Stimulated activated CD4-positive, alpha-beta T cell treated with anti-CD3 and anti-CD28 coated beads, Interleukin-15, amount 100 ng/mL, for 1 hour (primary cell): ENCODE data around the gene INHA.

Experiments
- DNase-seq, 2 donors: peaks; one replicate each; pipeline ENCODE4 v3.0.0-alpha.2; 2020; ENCODE audit warnings: low read depth in 1 of 2, low spot score in 1 of 2

Gene INHA

DNA sequence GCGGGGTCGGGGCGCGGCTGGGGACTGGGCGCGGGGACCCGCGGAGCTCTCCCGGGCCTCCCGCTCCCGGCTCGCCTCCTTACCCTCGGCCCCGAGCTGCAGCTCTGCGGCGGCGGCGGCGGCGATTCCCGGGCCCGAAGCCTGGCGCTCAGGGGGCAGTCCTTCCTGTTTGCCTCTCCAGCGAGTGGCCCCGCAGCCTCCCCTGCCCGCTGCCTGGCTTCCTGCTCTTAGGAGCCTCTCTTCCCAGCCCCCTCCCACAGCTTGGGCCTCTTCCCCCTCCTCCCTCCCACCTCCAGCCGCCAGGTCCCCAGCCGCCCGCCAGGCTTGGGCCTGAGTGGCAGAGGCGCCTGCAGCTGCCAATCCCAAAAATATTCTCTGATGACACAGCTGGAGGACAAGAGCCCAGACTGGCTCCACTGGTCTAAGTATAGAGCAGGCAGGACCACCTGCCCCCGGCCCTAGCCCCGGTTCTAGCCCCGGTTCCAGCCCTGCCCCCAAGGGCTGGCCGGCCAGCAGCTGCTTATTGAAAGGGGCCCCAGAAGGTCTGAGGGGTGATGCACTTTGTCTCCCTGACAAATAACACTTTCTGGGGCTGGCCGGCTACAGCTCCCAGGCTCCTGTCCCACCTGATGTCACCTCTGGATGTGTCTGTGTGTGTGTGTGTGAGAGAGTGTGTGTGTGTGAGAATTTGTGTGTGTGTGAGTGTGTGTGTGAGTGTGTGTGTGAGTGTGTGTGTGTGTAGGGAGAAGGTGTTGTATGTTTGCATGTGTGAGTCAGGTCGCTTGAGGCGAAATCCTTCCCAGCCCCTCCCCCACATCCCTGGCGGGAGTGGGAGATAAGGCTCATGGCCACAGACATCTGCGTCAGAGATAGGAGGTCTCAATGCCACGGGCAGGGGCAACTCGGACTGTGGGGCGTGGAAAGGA is 536 bp upstream of the INHA start, which contains the start of gene OBSL1:
TSS of gene OBSL1 (minus strand) at position 229 of the 926 bp plus-strand sequence. CDS start 307 bp downstream, outside the sequence.
- DNase-seq, result no peak

DNA sequence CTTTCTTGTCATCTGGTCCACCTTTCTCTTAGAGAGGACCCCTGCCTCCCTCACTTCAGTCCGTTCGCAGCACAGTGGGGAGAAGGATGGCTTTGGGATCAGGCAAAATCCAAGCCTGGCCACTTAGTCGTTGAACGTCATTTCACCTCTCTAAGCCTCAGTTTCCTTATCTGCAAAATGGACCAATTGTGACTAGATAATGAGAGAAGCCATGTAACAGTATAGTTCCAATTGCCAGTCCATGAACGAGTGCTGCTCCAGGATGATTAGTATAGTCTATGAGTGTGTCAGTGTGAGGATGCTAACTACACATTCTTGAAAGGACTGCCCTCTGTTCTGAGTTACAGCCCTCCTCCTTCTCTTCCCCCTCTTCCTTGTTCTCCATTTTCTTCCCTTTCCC is 1.1 kb downstream of the INHA start:
- no peak for DNase-seq

DNA sequence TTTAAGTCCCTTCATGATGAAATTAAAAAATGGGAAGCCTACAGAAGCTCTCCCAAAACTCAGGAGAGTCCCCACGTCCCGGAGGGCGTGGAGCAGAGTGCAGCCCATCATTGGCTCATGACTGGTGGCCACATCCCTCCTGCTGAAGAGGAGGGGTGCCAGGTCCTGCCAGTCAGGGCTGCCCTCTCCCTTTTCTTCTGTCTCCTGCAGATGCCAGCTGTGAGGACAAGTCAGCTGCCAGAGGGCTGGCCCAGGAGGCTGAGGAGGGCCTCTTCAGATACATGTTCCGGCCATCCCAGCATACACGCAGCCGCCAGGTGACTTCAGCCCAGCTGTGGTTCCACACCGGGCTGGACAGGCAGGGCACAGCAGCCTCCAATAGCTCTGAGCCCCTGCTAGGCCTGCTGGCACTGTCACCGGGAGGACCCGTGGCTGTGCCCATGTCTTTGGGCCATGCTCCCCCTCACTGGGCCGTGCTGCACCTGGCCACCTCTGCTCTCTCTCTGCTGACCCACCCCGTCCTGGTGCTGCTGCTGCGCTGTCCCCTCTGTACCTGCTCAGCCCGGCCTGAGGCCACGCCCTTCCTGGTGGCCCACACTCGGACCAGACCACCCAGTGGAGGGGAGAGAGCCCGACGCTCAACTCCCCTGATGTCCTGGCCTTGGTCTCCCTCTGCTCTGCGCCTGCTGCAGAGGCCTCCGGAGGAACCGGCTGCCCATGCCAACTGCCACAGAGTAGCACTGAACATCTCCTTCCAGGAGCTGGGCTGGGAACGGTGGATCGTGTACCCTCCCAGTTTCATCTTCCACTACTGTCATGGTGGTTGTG is 2.6 kb downstream of the INHA start:
- DNase-seq, result no peak

DNA sequence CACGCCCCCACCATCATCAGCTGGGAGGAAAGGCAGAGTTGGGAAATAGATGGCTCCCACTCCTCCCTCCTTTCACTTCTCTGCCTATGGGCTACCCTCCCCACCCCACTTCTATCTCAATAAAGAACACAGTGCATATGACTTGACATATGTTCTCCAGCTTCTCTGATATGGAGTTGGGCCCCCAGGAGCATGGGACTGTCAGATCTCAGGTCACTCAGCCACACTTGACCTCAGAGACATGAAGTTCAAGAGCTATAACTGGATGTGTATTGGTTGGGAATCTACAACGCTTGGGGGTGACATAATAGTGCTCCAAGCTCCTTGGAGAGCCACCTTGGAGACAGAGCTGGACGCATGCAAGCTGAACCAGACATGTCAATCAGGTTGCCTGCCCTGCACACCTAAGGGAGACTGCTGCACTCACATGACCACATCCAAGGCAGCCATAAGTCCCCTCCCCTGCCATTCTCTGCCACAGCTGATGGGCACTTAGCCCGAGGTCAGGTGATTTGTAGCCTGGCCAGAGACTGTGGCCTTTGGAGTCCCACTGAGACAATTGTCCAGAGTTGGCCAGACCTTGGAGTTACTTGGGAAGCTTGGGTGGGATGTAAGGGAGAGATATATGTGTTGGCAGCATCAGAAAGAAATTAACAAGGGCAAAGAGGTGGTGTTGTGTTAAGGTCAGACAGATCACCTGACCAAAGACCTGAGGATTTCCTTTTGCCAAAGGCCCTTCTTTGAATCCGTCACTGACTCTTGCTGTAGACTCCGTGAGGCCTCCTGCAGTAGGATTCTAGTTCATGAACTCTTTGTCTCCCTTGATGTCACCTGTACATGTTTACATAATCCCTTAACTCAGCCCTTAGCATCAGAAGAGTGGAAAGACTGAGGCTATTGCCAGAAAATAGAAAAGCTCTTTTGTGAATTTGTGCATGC is 3.7 kb downstream of the INHA start:
- no peak for DNase-seq

DNA sequence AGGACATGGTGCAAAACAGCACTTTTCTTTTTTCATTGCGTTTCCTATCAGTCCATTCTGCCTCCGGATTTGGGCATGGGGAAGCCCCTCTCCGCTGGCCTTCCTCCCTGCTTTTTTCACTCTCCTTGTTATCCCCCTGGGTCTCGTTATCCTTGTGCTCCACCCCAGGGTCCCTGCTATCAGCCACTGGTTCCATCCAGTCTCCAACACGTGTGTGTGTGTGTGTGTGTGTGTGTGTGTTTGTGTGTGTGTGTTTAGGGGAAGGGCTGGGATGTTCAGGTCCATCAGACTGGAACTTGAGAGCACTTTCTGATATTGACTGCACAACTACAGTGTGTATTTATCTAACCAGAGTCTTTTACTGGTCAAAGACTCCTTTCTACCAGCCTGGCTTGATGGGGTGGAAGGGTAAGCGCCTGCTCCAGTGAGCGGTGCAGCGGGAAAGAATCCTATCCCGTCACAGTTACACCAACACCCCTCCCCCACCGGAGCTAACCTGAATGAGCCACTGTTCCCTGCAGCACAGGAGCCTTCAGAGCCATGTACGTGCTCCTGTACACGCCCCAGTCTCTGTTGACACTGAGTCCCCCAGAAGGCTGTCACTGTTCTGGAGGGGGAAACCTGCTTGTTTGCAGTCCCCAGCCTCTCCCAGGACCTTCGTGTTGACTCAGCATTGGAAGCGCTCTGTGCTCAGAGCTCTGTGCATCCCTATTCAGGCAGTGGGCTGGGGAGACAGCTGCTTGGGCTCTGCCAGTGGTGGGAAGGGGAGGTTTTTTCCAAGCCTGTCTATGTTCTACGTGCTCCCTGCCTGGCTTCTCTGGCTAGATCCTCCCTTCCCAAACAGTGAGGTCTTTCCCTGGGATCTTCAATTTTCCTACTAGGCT is 4.6 kb downstream of the INHA start:
- no peak for DNase-seq

DNA sequence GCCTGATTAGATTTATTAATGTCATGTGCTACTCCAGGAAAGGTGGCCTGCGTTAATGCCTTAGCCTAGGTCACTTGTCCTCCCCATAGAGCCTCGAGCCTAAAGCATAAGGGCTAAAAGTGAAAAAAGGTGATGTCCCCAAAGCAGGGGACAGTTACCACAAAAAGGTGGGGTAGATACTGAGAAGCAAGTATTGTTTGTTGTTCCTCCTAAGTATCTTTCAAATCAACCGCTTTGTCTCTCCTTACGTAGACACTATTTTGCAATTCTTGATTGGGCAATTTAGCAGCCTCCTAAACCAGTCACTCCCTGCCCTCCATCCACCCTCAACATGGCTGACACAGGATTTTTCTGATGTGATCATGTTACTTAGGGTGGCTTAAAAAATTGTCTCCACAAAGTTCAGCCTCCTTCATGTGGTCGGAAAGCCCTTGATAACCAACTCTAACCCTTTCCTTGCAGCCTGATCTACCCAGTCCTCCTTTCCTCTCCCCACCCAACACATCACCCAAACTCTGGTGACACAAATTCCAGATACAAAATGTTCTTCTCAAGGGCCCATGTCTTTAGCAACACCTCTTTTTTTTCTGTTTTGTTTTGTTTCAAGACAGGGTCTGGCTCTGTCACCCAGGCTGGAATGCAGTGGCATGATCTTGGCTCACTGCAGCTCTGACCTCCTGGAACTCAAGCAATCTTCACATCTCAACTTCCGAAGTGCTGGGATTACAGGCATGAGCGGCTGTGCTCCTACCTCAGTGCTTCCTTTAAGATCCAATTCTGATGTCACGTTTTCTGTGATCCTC is 6.9 kb downstream of the INHA start:
- DNase-seq, result no peak

DNA sequence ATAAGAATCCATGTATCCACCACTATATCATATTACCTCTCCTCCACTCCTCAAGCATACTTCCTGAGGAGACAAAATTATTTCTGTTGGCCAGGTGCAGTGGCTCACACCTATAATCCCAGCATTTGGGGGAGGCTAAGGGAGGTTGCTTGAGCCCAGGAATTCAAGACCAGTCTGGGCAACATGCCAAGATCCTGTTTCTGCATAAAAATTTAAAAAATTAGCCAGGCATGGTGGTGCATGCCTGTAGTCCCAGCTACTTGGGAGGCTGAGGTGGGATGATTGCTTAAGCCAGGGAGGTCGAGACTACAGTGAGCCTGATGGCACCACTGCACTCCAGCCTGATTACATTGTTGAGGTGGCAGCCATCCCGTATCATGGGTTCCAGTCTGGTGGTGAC is 9.2 kb downstream of the INHA start:
- no peak for DNase-seq

DNA sequence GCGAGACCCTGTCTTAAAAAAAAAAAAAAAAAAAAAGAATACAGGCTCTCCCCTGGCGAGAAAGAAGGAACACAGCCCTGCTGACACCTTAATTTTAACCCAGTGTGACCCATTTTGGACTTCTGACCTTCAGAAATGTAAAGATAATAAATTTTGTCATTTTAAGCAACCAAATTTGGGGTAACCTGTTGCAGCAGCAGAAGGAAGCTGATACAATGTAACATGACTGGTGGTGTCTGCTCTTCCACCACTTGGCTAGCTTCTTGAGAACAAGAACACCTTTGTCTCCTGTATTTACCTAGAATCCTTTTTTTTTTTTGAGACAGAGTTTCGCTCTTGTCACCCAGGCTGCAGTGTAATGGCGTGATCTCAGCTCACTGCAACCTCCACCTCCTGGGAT is 19.0 kb downstream of the INHA start:
- no peak for DNase-seq

DNA sequence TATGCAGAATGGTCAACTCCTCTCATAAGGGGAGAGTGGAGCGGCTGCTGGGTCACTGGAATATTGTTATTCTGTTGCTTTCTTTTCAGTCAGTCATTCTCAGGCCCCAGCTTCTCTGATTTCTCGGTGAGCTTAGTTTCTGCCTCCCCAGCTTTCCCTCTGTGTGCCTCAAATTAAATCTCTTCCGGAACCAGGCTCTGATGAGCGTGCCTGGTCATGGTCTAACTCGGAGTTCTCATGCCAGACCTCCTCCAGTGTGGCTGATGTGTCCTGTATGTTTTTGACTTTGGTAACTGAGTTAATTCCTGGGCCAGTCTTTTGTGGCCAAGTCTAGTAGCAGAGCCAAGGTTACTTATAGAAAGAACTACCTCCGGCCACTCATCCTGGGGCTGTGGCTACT is 20.6 kb downstream of the INHA start:
- no peak for DNase-seq

DNA sequence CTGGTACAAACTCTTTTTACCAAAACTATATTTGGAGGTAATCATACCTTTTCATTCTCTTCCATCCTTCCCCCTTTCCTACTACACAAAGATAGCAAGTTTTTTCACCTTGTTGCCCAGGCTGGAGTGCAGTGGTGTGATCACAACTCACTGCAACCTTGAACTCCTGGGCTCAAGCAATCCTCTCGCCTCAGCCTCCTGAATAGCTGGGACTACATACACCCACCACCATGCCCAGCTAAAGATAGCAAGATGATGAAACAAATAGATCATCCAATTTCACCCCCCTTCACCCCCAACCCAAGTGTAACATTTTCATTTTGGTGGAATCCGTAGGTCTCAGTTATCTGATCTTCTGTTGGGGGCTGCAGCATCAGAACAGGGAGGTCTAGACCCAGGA is 21.0 kb downstream of the INHA start:
- DNase-seq, result no peak

DNA sequence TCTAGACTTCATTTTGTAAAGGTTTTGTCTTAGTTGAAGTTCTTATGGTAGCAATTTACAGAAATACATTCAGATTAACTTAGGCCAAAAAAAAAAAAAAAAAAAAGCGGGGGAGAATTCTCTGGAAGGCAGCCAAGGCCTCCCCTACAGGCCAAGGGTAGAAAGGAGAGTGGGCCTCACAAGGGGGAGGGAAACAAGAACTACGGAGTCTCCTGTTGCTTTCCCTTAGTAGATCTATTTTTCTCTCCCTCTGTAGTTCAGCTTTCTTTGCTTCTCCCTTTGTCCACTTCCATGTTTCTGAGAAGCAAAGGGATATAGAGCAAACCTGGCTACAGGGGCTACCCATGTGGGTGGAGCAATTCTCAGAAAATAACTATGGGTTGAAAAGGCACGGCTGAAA is 23.1 kb downstream of the INHA start:
- no peak for DNase-seq

DNA sequence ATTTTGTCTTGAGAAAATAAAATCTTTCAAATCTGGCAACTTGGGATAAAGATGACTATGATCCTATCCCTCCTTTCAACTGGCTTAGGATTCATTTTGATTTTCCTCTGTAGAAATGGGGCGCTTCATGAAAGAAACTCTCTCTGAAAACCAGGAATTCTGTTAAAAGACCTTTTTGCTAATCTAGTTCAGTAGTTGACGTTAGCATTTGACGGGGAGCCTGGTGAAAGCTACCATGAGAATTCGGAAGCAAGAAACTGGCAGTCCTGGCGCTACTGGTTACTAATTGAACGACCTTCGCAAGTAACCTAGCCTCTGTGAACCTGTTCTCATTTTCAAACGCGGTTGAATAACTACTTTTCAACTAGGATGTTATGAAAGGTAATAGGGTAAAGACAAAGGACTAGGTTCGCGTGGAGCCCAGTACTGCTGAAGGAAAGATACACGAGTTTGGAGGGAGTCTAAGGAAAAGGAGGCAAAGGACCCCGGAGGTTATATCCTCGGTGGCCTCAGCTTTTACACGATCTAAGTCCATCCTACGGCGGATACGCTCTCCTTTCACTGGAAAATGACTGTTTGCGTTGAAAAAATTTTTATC is 24.9 kb downstream of the INHA start:
- DNase-seq, result no peak

DNA sequence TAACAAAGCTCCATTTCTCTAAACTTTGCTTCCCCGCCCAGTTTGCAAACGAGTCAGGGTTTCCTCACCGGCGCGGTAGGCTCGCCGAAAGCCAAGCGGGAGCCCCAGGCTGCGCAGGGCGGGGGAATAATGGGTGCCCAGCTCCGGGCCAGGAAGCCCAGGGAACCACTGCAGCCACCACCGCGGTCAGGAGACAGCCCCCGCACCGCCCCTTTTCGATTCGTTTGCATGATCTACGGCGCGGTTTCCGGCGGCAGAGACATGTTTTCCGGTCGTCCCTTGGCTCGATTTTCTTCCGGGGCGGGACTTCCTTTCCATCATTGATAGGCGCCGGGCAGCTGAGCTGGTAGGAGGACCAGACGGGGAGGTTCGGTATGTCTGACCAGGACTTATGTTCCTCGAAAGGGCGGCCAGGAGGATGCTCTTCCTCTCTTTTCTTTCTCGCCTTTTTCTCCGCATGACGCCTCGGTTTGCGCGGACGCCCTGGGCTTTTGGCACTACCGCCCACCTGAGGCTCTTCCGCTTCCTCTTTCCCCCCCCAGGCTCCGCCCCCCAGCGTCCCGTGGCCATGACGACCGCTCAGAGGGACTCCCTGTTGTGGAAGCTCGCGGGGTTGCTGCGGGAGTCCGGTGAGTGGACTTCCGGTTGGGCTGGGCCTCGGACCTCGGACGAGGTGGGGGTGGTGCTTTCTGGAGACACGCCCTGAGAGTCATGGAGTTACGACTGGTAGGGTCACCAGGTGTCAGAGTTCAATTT is 25.6 kb downstream of the INHA start, which contains the start of gene STK11IP:
TSS of gene STK11IP (plus strand) at position 306 of the 756 bp plus-strand sequence. CDS start at position 569, 263 bp downstream.
- peak; percentile 72 to 77 for DNase-seq

DNA sequence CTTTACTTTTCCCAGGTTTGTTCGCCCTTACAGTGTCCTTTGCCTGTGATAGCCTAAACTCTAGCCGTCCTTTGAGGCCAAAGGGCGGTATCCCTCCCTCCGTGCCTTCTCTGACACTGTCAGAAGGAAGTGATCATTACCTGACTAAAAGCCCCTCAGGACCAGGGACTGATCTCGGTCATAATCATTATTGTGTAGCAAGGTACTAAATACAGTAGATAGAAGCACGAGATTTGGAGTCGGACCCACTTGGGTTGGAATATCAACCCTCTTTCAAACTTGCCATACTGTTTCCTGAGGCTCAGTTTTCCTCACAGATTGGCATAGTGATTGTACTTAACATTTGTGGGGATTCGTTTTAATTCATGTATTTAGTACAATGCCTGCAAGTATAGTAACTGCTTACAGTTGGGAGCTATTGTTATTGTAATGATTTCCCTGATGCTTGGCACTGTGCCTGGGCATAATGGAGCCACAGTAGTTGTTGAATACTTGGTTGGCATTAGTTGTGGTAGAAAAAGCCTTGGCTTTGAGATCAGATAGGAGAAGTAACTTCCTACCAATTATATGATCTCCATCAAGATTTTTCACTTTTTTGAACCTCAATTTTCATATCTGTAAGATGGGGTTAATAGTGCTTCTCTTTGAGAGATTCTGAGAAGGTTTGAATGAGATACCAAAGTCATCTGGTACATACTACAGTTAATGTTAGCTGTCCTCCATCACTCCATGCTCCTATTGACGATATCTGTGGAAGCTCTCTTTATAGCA is 26.4 kb downstream of the INHA start:
- no peak for DNase-seq

DNA sequence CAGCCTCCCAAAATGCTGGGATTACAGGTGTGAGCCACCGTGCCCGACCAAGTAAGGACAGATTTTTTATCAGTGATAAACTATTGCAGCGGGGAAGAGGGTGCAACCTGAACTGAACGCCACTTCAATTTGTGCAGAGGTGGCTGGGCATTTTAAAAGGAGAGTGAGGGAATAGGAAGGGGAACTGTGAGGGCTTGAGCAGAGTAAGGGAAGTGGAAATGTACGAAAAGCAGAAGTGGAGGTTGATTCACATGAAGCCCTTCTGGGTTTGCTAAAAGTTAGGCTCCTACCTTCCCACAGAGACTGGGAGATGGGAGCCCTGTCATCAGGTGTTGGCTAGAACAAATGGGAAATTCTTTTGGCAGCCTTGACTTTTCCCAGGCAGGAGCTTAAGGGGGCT is 31.7 kb downstream of the INHA start:
- DNase-seq, result no peak

DNA sequence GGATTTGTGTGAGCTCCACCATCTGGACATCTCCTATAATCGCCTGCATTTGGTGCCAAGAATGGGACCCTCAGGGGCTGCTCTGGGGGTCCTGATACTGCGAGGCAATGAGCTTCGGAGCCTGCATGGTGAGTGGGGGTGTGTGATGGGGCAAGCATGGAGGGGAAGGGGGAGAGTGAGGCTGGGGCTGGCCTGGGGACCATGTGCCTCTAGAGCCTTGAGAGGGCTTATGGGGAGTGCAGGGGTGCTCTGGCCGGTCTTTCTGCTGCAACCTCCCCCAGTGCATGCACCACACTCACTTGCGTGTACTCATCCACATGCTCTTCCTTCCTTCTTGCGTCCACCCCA is 33.5 kb downstream of the INHA start:
- DNase-seq, result no peak

DNA sequence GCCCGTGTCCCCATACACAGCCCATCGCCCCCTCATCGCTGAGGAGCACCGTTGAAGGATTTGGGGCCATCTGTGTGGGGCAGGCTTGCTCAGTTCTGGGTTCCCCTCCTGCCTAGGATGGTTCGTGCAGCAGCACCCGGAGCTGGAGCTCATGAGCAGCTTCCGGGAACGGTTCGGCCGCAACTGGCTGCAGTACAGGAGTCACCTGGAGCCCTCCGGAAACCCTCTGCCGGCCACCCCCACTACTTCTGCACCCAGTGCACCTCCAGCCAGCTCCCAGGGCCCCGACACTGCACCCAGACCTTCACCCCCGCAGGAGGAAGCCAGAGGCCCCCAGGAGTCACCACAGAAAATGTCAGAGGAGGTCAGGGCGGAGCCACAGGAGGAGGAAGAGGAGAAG is 35.8 kb downstream of the INHA start:
- no peak for DNase-seq
